ENCODE results near the gene CDNF.

CDNF gene

DNA sequence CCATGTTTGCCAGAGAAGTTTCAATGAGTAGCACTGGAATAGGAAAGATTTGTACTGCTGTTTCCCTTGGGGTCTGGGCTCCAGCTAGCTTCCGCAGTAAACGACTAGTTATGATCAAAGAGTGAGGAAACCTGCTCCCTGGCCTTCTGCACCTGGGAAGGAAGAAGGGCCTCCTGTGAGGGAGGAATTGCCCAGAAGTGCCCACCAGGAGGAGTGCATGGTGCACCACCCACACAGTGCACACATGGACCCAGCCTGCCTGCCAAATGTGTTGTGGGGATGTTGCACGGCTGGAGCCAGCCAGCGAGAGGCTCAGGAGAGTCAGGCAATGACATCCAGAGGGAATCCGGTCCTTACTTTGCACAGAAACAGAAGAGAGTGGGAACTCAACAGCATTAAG is 36.1 kb downstream of the CDNF start:
- Histone ChIP-seq H3K4me3 (ENCODE audit: low read depth, low read length, poor library complexity, severe bottlenecking) (no peak overlapping the region), H3K4me1 (ENCODE audit: insufficient read depth, low read length, severe bottlenecking) (peaks cover 18% of the 10 kb centered on the region), H3K9me2 (ENCODE audit: low read depth, low read length) (no peaks in the 10 kb centered on the region), H3K27ac (ENCODE audit: low read depth, low read length, poor library complexity, severe bottlenecking) (no peak overlapping the region), H3K79me2 (ENCODE audit: insufficient read depth, low read length) (no peaks in the 10 kb centered on the region), H3K9ac (ENCODE audit: low read length) (no peak overlapping the region), H3K36me3 (ENCODE audit: insufficient read depth, low read length) (no peaks in the 10 kb centered on the region), H2AFZ (ENCODE audit: low read length) (no peak overlapping the region), H3F3A (ENCODE audit: insufficient read depth, low read length) (no peaks in the 10 kb centered on the region), H3K9me3 (ENCODE audit: low read length) (no peaks in the 10 kb centered on the region), H4K20me1 (ENCODE audit: insufficient read depth, low read length) (no peaks in the 10 kb centered on the region), H3K4me2 (ENCODE audit: low read length) (no peak overlapping the region), H3K27me3 (ENCODE audit: insufficient read depth, low read length) (no peaks in the 10 kb centered on the region)
- no peak for TF ChIP-seq EZH2 (IDR thresholded peaks at IDR 0.05; ENCODE audit: borderline replicate concordance, low read length)
- TF ChIP-seq, protein P1, sequence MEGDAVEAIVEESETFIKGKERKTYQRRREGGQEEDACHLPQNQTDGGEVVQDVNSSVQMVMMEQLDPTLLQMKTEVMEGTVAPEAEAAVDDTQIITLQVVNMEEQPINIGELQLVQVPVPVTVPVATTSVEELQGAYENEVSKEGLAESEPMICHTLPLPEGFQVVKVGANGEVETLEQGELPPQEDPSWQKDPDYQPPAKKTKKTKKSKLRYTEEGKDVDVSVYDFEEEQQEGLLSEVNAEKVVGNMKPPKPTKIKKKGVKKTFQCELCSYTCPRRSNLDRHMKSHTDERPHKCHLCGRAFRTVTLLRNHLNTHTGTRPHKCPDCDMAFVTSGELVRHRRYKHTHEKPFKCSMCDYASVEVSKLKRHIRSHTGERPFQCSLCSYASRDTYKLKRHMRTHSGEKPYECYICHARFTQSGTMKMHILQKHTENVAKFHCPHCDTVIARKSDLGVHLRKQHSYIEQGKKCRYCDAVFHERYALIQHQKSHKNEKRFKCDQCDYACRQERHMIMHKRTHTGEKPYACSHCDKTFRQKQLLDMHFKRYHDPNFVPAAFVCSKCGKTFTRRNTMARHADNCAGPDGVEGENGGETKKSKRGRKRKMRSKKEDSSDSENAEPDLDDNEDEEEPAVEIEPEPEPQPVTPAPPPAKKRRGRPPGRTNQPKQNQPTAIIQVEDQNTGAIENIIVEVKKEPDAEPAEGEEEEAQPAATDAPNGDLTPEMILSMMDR (IDR thresholded peaks at IDR 0.05; ENCODE audit: low read length), result no peak

DNA sequence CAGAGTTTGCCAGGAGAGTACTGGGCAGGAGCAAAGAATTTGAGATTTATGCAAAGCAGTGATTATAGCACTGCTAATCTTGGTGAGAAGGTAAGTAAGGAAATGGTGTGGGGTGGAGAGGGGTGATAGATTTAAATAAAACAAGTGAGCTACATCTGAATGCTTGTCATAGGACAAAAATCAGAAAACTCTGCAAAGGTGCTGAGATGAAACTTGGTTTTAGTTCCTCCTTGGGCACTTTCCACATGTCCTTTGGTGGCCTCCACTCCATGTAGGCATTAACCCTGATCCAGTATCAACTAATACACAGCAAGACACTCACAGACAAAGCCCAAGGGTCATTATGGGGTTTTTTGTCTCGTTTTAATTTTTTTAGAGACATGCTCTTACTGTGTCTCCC is 37.4 kb downstream of the CDNF start:
- no peaks in the 10 kb centered on the region for H3K27me3 ChIP-seq (ENCODE audit: insufficient read depth, low read length)
- no peaks in the 10 kb centered on the region for H3K79me2 ChIP-seq (ENCODE audit: insufficient read depth, low read length)
- H3K9me3 ChIP-seq (ENCODE audit: low read length), result no peaks in the 10 kb centered on the region
- H3F3A ChIP-seq (ENCODE audit: insufficient read depth, low read length), result no peaks in the 10 kb centered on the region
- H3K27ac ChIP-seq (ENCODE audit: low read depth, low read length, poor library complexity, severe bottlenecking), result no peak overlapping the region
- no peak overlapping the region for H3K4me3 ChIP-seq (ENCODE audit: low read depth, low read length, poor library complexity, severe bottlenecking)
- no peak overlapping the region for H3K9ac ChIP-seq (ENCODE audit: low read length)
- H3K36me3 ChIP-seq (ENCODE audit: insufficient read depth, low read length), result no peaks in the 10 kb centered on the region
- TF ChIP-seq, protein P1 (IDR thresholded peaks at IDR 0.05; ENCODE audit: low read length), result no peak
- TF ChIP-seq EZH2 (IDR thresholded peaks at IDR 0.05; ENCODE audit: borderline replicate concordance, low read length), result no peak
- no peak overlapping the region for H2AFZ ChIP-seq (ENCODE audit: low read length)
- H3K9me2 ChIP-seq (ENCODE audit: low read depth, low read length), result no peaks in the 10 kb centered on the region
- H4K20me1 ChIP-seq (ENCODE audit: insufficient read depth, low read length), result no peaks in the 10 kb centered on the region
- H3K4me2 ChIP-seq (ENCODE audit: low read length), result no peak overlapping the region
- peaks cover 18% of the 10 kb centered on the region for H3K4me1 ChIP-seq (ENCODE audit: insufficient read depth, low read length, severe bottlenecking)

DNA sequence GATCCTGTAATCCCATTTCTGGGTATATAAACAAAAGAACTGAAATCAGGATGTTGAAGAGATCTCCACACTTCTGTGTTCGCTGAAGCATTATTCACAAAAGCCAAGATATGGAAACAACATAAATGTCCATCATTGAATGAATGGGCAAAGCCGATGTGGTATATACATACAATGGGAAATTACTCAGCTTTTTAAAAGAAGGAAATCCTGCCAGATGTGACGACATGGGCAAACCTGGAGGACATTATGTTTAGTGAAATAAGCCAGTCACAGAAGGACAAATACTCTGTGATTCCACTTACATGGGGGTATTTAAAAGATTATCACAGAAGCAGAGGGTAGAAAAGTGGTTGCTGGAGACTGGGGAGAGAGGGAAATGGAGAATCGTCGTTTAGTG is 39.2 kb downstream of the CDNF start:
- Histone ChIP-seq H4K20me1 (ENCODE audit: insufficient read depth, low read length) (no peaks in the 10 kb centered on the region), H3K4me1 (ENCODE audit: insufficient read depth, low read length, severe bottlenecking) (peaks cover 18% of the 10 kb centered on the region), H3F3A (ENCODE audit: insufficient read depth, low read length) (no peaks in the 10 kb centered on the region), H3K9me2 (ENCODE audit: low read depth, low read length) (no peaks in the 10 kb centered on the region), H3K36me3 (ENCODE audit: insufficient read depth, low read length) (no peaks in the 10 kb centered on the region), H3K9ac (ENCODE audit: low read length) (no peak overlapping the region), H3K4me2 (ENCODE audit: low read length) (no peak overlapping the region), H3K9me3 (ENCODE audit: low read length) (no peaks in the 10 kb centered on the region), H3K4me3 (ENCODE audit: low read depth, low read length, poor library complexity, severe bottlenecking) (no peak overlapping the region), H2AFZ (ENCODE audit: low read length) (no peak overlapping the region), H3K27me3 (ENCODE audit: insufficient read depth, low read length) (no peaks in the 10 kb centered on the region), H3K27ac (ENCODE audit: low read depth, low read length, poor library complexity, severe bottlenecking) (no peak overlapping the region), H3K79me2 (ENCODE audit: insufficient read depth, low read length) (no peaks in the 10 kb centered on the region)
- TF ChIP-seq, protein P1 (IDR thresholded peaks at IDR 0.05; ENCODE audit: low read length), result no peak
- TF ChIP-seq EZH2 (IDR thresholded peaks at IDR 0.05; ENCODE audit: borderline replicate concordance, low read length), result no peak

All from OCI-LY1 (cell line).